Heart left ventricle (tissue), 16 donors: ENCODE data around the gene ITGAV. TPM values are rescaled to one million over a fixed set of nuclear protein-coding genes. Genes with fewer than 3 reads are reported as not detected.

ENCODE experiments used
- ATAC-seq, 4 donors: fragments of 200-7000 bp; cut with Tn5 transposase; one replicate each; pipeline ENCODE4 v1.9.1; 2020 to 2022; ENCODE audit warnings: moderate library complexity in 4 of 4, mild to moderate bottlenecking in 3 of 4, moderate number of reproducible peaks in 1 of 4
- DNase-seq, 5 donors: peaks; one replicate each; pipeline ENCODE4 v3.0.0-alpha.2; 2020
- H3K27ac ChIP-seq, 12 donors: fragments of 200-600 bp; sonication (generic) in 4 of 12; one replicate each; pipeline versions ENCODE4 v1.5.0 to v1.8.0; 2016 to 2022; ENCODE audit warnings: mild to moderate bottlenecking in 2 of 12
- H3K27me3 ChIP-seq, 9 donors: fragments of 200-600 bp; sonication (generic) in 2 of 9; one replicate each; pipeline versions ENCODE4 v1.5.1 to v1.8.0; 2016 to 2022; ENCODE audit warnings: mild to moderate bottlenecking in 3 of 9
- H3K36me3 ChIP-seq, 9 donors: fragments of 200-600 bp; sonication (generic) in 2 of 9; one replicate each; pipeline versions ENCODE4 v1.5.0 to v1.8.0; 2018 to 2022; ENCODE audit warnings: mild to moderate bottlenecking in 2 of 9
- H3K4me1 ChIP-seq, 12 donors: fragments of 200-600 bp; sonication (generic) in 4 of 12; one replicate each; pipeline versions ENCODE4 v1.5.0 to v1.8.0; 2016 to 2022; ENCODE audit warnings: mild to moderate bottlenecking in 3 of 12
- H3K4me3 ChIP-seq, 12 donors: fragments of 200-600 bp; sonication (generic) in 4 of 12; one replicate each; pipeline versions ENCODE4 v1.5.0 to v1.8.0; 2017 to 2022; ENCODE audit warnings: mild to moderate bottlenecking in 9 of 12, moderate library complexity in 4 of 12
- H3K9me3 ChIP-seq, 12 donors: fragments of 200-600 bp; sonication (generic) in 4 of 12; one replicate each; pipeline versions ENCODE4 v1.5.0 to v1.8.0; 2016 to 2022; ENCODE audit warnings: mild to moderate bottlenecking in 1 of 12
- POLR2A ChIP-seq, 2 donors: fragments of 450-650 bp; IDR thresholded peaks; one replicate each; pipeline ENCODE4 v1.6.1; 2017; ENCODE audit warnings: antibody characterized with exemption in 2 of 2, mild to moderate bottlenecking in 2 of 2, moderate library complexity in 2 of 2
- WGBS, 4 donors: extraction: QIAGEN DNeasy Blood & Tissue Kit in 2 of 4; methylation state at CpG; one replicate each; pipeline versions ENCODE4 v1.1.5 to v1.1.7; 2013 to 2018; 5-methylcytosine and 5-hydroxymethylcytosine counted together
- intact Hi-C, 10 donors: fragments of 100-400 bp; cut with DNase I; formaldehyde crosslinking; loops; one replicate each; pipeline versions ENCODE4 v1.11.1 to v1.14.2; 2022
- polyA plus RNA-seq, 2 donors: library from polyadenylated mRNA; stranded (reverse); fragments of 200-250 nt; gene quantifications; one replicate each; pipeline ENCODE4 v1.2.3, GENCODE V29; 2013
- total RNA-seq, 9 donors: library from RNA; depleted of rRNA in 2 of 9; stranded (reverse); fragments of >200 nt in 2 of 9; fragmentation: NEBNext Ultra II Directional in 3 of 9; extraction: Animal tissue kit (Norgen Biotek cat#: 25700) in 3 of 9; gene quantifications; one replicate each; pipeline versions ENCODE4 v1.1.0 to v1.2.4, GENCODE V29; 2016 to 2023
- TF ChIP-seq, protein P1 (sequence below), 12 donors: fragments of 200-600 bp; sonication (generic) in 4 of 12; IDR thresholded peaks; one replicate each; pipeline versions ENCODE4 v1.5.0 to v1.8.0; 2018 to 2022; ENCODE audit warnings: antibody characterized with exemption in 12 of 12, mild to moderate bottlenecking in 5 of 12
- donor health status: ischemic (EF 13 %, LVEDD 7.1; RV severe dilation, severe dysfunction).
- donor health status: healthy with polysubstance abuse.
- donor health status: DM: no; HTN: yes; CAD: no.
- donor health status: DM: no; HTN: no; CAD: no.
- donor health status: ischemic (EF 25% LVEDD 6.9; RV normal size, moderate dysfunction).
- donor health status: ischemic (EF 25% LVEDD 5.7; RV mildly dilated, moderate dysfunction).
- donor health status: healthy.
- donor health status: DM: yes; HTN: yes; CAD: no.
- donor health status: ischemic (EF 35%, LVEDD 5.7; RV mildly dilated, moderate dysfunction).
- donor health status: nonischemic (EF 11% LVEDD 7.7; RV severe dilation, severe dysfunction).
- donor health status: DM: yes; HTN: yes; CAD: no.
- donor health status: PGD.
- donor health status: ischemic (EF 29% LVEDD 5.4; RV normal size, mild dysfunction).
- donor health status: nonischemic (EF 23%, LVEDD 6.1; RV moderate dilation, normal function).

The ITGAV gene
- total and polyA plus RNA-seq, 11 donors, result 22.5 to 358 (median 189) TPM

DNA sequence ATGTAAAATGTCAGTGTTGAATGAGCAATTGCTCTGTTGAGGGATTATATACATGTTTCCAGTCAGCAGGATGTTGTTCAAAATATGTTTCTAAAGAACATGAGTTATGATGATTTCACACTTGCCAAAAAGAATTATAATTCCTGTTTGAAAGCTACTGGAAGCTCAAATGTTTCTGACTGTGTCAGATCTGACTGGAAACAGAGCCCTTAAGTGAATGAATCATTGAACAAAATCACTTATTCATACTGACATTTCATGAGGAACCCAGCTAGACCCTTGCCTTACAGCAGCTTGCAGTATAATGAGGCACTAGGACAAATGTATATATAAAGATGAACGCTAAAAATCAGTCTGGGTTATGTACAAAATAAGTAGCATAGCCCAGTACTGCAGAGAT, 35.4 kb upstream of the ITGAV start:
- intact Hi-C loops, result no loop called here
- no peak for DNase-seq
- WGBS, 4 donors, result 63 to 86% (median 71%) methylated on average over 1 of the region's 1 CpG
- Histone ChIP-seq H3K4me1 (no peaks in the 10 kb centered on the region), H3K9me3 (no peaks in the 10 kb centered on the region), H3K27me3 (no peaks in the 10 kb centered on the region), H3K27ac (no peak overlapping the region), H3K4me3 (no peak overlapping the region), H3K36me3 (no peaks in the 10 kb centered on the region)
- ATAC-seq, result no peak
- TF ChIP-seq POLR2A (IDR thresholded peaks at IDR 0.05), result no peak
- TF ChIP-seq, protein P1, sequence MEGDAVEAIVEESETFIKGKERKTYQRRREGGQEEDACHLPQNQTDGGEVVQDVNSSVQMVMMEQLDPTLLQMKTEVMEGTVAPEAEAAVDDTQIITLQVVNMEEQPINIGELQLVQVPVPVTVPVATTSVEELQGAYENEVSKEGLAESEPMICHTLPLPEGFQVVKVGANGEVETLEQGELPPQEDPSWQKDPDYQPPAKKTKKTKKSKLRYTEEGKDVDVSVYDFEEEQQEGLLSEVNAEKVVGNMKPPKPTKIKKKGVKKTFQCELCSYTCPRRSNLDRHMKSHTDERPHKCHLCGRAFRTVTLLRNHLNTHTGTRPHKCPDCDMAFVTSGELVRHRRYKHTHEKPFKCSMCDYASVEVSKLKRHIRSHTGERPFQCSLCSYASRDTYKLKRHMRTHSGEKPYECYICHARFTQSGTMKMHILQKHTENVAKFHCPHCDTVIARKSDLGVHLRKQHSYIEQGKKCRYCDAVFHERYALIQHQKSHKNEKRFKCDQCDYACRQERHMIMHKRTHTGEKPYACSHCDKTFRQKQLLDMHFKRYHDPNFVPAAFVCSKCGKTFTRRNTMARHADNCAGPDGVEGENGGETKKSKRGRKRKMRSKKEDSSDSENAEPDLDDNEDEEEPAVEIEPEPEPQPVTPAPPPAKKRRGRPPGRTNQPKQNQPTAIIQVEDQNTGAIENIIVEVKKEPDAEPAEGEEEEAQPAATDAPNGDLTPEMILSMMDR (IDR thresholded peaks at IDR 0.05), result no peak

GRCh38 chr2:186554850-186555671, 34.8 kb upstream of the ITGAV start:
- Histone ChIP-seq H3K4me3 (no peak overlapping the region), H3K9me3 (no peaks in the 10 kb centered on the region), H3K4me1 (no peaks in the 10 kb centered on the region), H3K27me3 (no peaks in the 10 kb centered on the region), H3K36me3 (no peaks in the 10 kb centered on the region), H3K27ac (no peak overlapping the region)
- WGBS, 4 donors, result 63 to 69% (median 66%) methylated on average over 8 of the region's 8 CpGs
- no peak for DNase-seq
- intact Hi-C loops, result no loop called here
- ATAC-seq, result no peak
- TF ChIP-seq POLR2A (IDR thresholded peaks at IDR 0.05), result no peak
- TF ChIP-seq, protein P1 (IDR thresholded peaks at IDR 0.05), result no peak

DNA sequence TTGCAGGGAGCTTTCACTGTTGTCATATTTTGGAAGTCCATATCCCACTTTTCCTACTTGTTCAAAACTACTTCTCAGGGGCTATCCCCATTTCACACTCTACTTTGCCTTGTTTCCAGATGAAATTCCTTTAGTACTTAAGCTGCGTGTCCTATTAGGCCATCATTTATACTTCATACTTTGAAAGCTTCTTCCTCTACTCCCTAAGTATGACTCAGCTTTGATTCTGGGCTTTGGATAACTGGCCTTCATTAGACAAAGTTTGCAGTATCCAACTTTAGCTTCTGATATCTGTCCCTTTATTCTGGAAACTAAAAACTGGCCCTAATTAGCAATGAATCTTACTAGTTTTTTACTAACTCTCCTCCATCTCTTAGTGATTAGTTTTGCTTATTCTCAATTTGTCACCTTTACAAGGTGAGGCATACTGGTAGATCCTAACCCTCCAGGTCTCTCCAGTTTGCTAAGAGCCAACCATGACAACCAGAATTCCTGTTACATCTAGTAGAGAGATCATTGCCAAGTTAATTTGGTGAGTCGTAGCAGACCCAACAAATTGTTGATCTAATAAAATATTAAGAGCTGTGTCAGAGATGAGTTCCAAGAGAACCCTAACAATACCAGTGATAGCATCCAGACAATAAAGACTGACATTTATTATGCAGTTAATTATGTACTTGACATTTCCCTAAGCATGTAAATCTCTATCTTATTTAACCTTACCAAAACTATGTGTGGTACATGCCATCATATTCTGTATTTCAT, 31.2 kb upstream of the ITGAV start:
- H3K9me3 ChIP-seq, result peaks cover 0 to 3% (median 0%) of the 10 kb centered on the region in 12 donors
- no peak for ATAC-seq
- no peaks in the 10 kb centered on the region for H3K4me1 ChIP-seq
- TF ChIP-seq POLR2A (IDR thresholded peaks at IDR 0.05), result no peak
- TF ChIP-seq, protein P1 (IDR thresholded peaks at IDR 0.05), result no peak
- H3K27ac ChIP-seq, result no peak overlapping the region
- DNase-seq, result no peak
- no peak overlapping the region for H3K4me3 ChIP-seq
- no peaks in the 10 kb centered on the region for H3K36me3 ChIP-seq
- WGBS, 4 donors, result 88 to 91% (median 90%) methylated on average over 2 of the region's 2 CpGs
- H3K27me3 ChIP-seq, result no peaks in the 10 kb centered on the region
- intact Hi-C loops, result no loop called here

GRCh38 chr2:186559370-186559769, 30.5 kb upstream of the ITGAV start:
- Histone ChIP-seq H3K27ac (no peak overlapping the region), H3K4me3 (no peak overlapping the region), H3K27me3 (no peaks in the 10 kb centered on the region), H3K9me3 (peaks cover 0 to 3% (median 0%) of the 10 kb centered on the region in 12 donors), H3K36me3 (no peaks in the 10 kb centered on the region), H3K4me1 (no peaks in the 10 kb centered on the region)
- no peak for DNase-seq
- intact Hi-C loops, result no loop called here
- ATAC-seq, result no peak
- TF ChIP-seq, protein P1 (IDR thresholded peaks at IDR 0.05), result no peak
- no peak for TF ChIP-seq POLR2A (IDR thresholded peaks at IDR 0.05)
